DOHH2 (cell line): ENCODE data around the gene NPTX2.

Experiments
- H3F3A ChIP-seq: fragments of 200-600 bp; sonication (generic), shearing (Covaris generic); 2 replicates; pipeline ENCODE4 v1.6.0; 2016; ENCODE audit warnings: antibody characterized with exemption, mild to moderate bottlenecking; ENCODE audit not compliant: control insufficient read depth, insufficient read depth
- H3K27ac ChIP-seq: fragments of 200-600 bp; sonication (generic); 2 replicates; pipeline ENCODE4 v1.5.1; 2014; ENCODE audit warnings: low read depth, mild to moderate bottlenecking, low read length, moderate library complexity
- H3K27me3 ChIP-seq: fragments of 200-600 bp; sonication (generic); 2 replicates; pipeline ENCODE4 v1.6.1; 2014; ENCODE audit warnings: mild to moderate bottlenecking, low read length, mixed read lengths; ENCODE audit not compliant: control insufficient read depth
- H3K36me3 ChIP-seq: fragments of 200-600 bp; sonication (generic); 2 replicates; pipeline ENCODE4 v1.6.1; 2014; ENCODE audit warnings: mild to moderate bottlenecking, low read length, moderate library complexity, mixed read lengths; ENCODE audit not compliant: control insufficient read depth
- H3K4me1 ChIP-seq: fragments of 200-600 bp; sonication (generic); 2 replicates; pipeline ENCODE4 v1.6.1; 2014; ENCODE audit warnings: mild to moderate bottlenecking, low read length, mixed read lengths; ENCODE audit not compliant: control insufficient read depth
- H3K4me2 ChIP-seq: fragments of 200-600 bp; sonication (generic); 2 replicates; pipeline ENCODE4 v1.6.0; 2014; ENCODE audit warnings: mild to moderate bottlenecking, low read length, moderate library complexity
- H3K4me3 ChIP-seq: fragments of 200-600 bp; sonication (generic); 2 replicates; pipeline ENCODE4 v1.5.1; 2014; ENCODE audit warnings: mild to moderate bottlenecking, low read length, mixed read lengths
- H3K79me2 ChIP-seq: fragments of 200-600 bp; sonication (generic); 2 replicates; pipeline ENCODE4 v1.6.1; 2014; ENCODE audit warnings: mild to moderate bottlenecking, low read length, mixed read lengths; ENCODE audit not compliant: control insufficient read depth
- H3K9me2 ChIP-seq: fragments of 200-600 bp; sonication (generic); replicated peaks from 2 replicates; pipeline ENCODE4 v1.6.1; 2014; ENCODE audit warnings: mild to moderate bottlenecking, low read length, mixed read lengths; ENCODE audit not compliant: control insufficient read depth
- H3K9me3 ChIP-seq: fragments of 200-600 bp; sonication (generic); 2 replicates; pipeline ENCODE4 v1.6.1; 2014; ENCODE audit warnings: antibody characterized with exemption, low read length, mixed read lengths; ENCODE audit not compliant: control insufficient read depth, insufficient read depth
- H4K20me1 ChIP-seq: fragments of 200-600 bp; sonication (generic); 2 replicates; pipeline ENCODE4 v1.6.0; 2014; ENCODE audit warnings: low read depth, mild to moderate bottlenecking, antibody characterized with exemption, low read length, moderate library complexity; ENCODE audit not compliant: control insufficient read depth, insufficient read depth
- EZH2phosphoT487 ChIP-seq: fragments of 200-600 bp; sonication (generic); IDR thresholded peaks from 2 replicates; pipeline ENCODE4 v1.6.1; 2017; ENCODE audit warnings: borderline replicate concordance, mild to moderate bottlenecking, antibody characterized with exemption, low read length, moderate library complexity, mixed read lengths
- TF ChIP-seq, protein P1 (sequence below): fragments of 200-600 bp; sonication (generic); IDR thresholded peaks from one replicate; pipeline ENCODE4 v1.5.1; 2014; ENCODE audit warnings: antibody characterized with exemption, mild to moderate bottlenecking, low read depth, low read length; ENCODE audit not compliant: poor library complexity, severe bottlenecking

NPTX2 gene

DNA sequence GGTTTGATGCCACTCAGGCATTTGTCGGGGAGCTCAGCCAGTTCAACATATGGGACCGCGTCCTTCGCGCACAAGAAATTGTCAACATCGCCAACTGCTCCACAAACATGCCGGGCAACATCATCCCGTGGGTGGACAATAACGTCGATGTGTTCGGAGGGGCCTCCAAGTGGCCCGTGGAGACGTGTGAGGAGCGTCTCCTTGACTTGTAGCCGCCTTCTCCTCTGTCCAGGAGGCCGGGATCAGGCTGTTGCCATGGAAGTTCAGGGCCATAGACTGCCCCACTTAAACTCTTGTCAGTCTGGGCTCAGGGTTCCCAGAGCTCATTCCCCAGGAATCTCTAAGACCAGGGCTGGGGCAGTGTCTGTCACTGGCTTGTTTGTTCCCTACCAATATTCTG lies 11.3 kb downstream of the NPTX2 start:
- Histone ChIP-seq H3K4me3 (no peak overlapping the region), H3K4me2 (no peak overlapping the region), H4K20me1 (no peaks in the 10 kb centered on the region), H3K27ac (no peak overlapping the region), H3K9me2 (no peaks in the 10 kb centered on the region), H3K4me1 (no peaks in the 10 kb centered on the region), H3F3A (no peaks in the 10 kb centered on the region), H3K27me3 (peaks cover 13% of the 10 kb centered on the region), H3K9me3 (no peaks in the 10 kb centered on the region), H3K36me3 (no peaks in the 10 kb centered on the region), H3K79me2 (no peaks in the 10 kb centered on the region)
- TF ChIP-seq, protein P1, sequence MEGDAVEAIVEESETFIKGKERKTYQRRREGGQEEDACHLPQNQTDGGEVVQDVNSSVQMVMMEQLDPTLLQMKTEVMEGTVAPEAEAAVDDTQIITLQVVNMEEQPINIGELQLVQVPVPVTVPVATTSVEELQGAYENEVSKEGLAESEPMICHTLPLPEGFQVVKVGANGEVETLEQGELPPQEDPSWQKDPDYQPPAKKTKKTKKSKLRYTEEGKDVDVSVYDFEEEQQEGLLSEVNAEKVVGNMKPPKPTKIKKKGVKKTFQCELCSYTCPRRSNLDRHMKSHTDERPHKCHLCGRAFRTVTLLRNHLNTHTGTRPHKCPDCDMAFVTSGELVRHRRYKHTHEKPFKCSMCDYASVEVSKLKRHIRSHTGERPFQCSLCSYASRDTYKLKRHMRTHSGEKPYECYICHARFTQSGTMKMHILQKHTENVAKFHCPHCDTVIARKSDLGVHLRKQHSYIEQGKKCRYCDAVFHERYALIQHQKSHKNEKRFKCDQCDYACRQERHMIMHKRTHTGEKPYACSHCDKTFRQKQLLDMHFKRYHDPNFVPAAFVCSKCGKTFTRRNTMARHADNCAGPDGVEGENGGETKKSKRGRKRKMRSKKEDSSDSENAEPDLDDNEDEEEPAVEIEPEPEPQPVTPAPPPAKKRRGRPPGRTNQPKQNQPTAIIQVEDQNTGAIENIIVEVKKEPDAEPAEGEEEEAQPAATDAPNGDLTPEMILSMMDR: no peak
- no peak for TF ChIP-seq EZH2phosphoT487

DNA sequence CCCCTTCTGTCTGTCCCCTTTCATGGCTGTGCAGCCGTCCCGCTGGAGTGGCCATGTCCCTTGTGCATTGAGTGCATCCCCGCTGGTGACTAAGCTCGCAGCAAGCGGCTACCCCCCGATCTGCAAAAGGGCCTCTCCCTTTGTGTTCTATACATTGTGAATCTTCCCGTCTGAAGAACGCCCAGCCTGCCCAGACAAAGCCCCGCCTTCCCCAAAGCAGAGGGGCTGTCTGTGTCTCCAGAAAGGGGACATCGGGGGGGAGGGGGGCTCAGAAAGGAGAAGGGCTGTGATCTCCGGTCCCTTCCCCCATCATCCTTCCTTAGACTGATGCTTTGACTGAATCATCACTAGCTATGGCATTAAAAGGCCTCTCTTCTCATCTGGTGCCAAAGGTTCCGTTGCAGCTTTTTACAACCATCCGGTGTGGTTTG lies 11.9 kb downstream of the NPTX2 start:
- Histone ChIP-seq H3K79me2 (no peaks in the 10 kb centered on the region), H3K36me3 (no peaks in the 10 kb centered on the region), H3K27me3 (peaks cover 13% of the 10 kb centered on the region; the same call in 1 of the 2 replicates), H3K4me3 (no peak overlapping the region), H3K27ac (no peak overlapping the region), H3K4me1 (peaks cover 4% of the 10 kb centered on the region), H3F3A (no peaks in the 10 kb centered on the region), H3K9me2 (no peaks in the 10 kb centered on the region), H4K20me1 (no peaks in the 10 kb centered on the region), H3K4me2 (no peak overlapping the region), H3K9me3 (no peaks in the 10 kb centered on the region)
- no peak for TF ChIP-seq EZH2phosphoT487
- TF ChIP-seq, protein P1: no peak

DNA sequence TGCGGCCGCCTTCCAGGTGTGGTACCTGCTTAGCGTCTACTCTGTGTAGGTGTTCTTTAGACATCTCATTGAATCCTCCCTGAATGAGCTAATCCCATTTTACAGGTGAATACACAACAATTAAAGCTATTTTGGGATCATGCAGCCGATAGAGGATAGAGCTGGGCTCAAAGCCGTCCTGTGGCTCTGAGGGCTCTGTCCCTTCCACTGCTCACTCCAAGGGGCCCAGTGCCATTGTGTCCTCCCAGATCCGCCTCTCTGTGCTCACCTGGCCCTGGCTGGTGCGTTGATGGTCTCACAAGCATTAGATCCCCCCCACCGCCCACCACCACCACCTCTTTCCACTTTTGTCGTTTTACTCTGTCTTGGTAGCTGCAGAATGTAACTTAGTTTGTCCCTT lies 13.1 kb downstream of the NPTX2 start:
- H3K9me3 ChIP-seq: no peaks in the 10 kb centered on the region
- TF ChIP-seq EZH2phosphoT487: no peak
- TF ChIP-seq, protein P1: no peak
- peaks cover 13% of the 10 kb centered on the region; the same call in 1 of the 2 replicates for H3K27me3 ChIP-seq
- H3F3A ChIP-seq: no peaks in the 10 kb centered on the region
- H3K36me3 ChIP-seq: no peaks in the 10 kb centered on the region
- no peak overlapping the region for H3K4me3 ChIP-seq
- no peak overlapping the region for H3K4me2 ChIP-seq
- H3K9me2 ChIP-seq: no peaks in the 10 kb centered on the region
- H3K79me2 ChIP-seq: no peaks in the 10 kb centered on the region
- H3K27ac ChIP-seq: no peak overlapping the region
- H3K4me1 ChIP-seq: peaks cover 6% of the 10 kb centered on the region
- no peaks in the 10 kb centered on the region for H4K20me1 ChIP-seq

DNA sequence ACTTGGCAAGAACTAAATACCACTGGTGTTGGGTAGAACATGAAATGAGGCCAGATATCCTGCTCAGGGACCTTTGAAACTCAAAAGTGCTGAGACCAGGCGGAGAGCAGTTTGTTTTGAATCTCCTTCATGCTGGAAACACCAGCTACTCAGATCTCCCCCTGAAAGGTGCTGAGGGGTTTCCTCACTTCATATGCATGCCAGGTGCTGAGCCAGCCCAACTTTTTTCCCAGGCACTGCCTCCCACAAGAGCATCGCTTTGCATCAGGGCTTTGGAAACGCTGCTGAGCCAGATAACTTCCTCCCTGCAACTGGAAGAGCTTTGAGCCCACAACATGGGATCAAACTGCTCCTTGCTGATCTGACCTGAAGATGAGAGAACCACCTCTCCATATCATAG lies 13.7 kb downstream of the NPTX2 start:
- no peaks in the 10 kb centered on the region for H3K36me3 ChIP-seq
- TF ChIP-seq, protein P1: no peak
- no peaks in the 10 kb centered on the region for H3K9me2 ChIP-seq
- peaks cover 13% of the 10 kb centered on the region; the same call in 1 of the 2 replicates for H3K27me3 ChIP-seq
- H3K4me3 ChIP-seq: no peak overlapping the region
- H3K4me2 ChIP-seq: no peak overlapping the region
- no peaks in the 10 kb centered on the region for H3F3A ChIP-seq
- no peaks in the 10 kb centered on the region for H3K9me3 ChIP-seq
- no peaks in the 10 kb centered on the region for H4K20me1 ChIP-seq
- H3K79me2 ChIP-seq: no peaks in the 10 kb centered on the region
- H3K4me1 ChIP-seq: peaks cover 10% of the 10 kb centered on the region
- no peak overlapping the region for H3K27ac ChIP-seq
